Activated CD4-positive, alpha-beta memory T cell treated with anti-CD3 and anti-CD28 coated beads for 36 hours (primary cell): ENCODE results near the gene DYNLL1. TPM values are rescaled to one million over a fixed set of nuclear protein-coding genes. Genes with fewer than 3 reads are reported as not detected.
A peak's percentile ranks its signal among the peaks of the same experiment; 100 is the strongest.
"Not testable (repeated sequence)": the region's sequence is repeated elsewhere in the genome, so short reads cannot be mapped to it uniquely, and the experiment has no call there.

Experiments
- CTCF ChIA-PET: fragments of 350-600 bp; sonication (Branson Sonifier 250); formaldehyde crosslinking; loops from one replicate; lab custom pipeline; 2021; ENCODE audit warnings: antibody characterized with exemption, inconsistent platforms; lab: Charles Lee
- POLR2A ChIA-PET: fragments of 350-600 bp; sonication (Branson Sonifier 250); formaldehyde crosslinking; loops from one replicate; lab custom pipeline; 2021; ENCODE audit warnings: antibody characterized with exemption; lab: Charles Lee
- DNase-seq: peaks from one replicate; pipeline ENCODE4 v3.0.0-alpha.2; 2020
- H3K27ac Mint-ChIP-seq: one replicate; pipeline ENCODE4 v1.8.0; 2021; ENCODE audit warnings: mixed read lengths
- H3K27me3 Mint-ChIP-seq: one replicate; pipeline ENCODE4 v1.8.0; 2021; ENCODE audit warnings: mixed read lengths
- H3K36me3 Mint-ChIP-seq: one replicate; pipeline ENCODE4 v1.8.0; 2021; ENCODE audit warnings: mixed read lengths
- H3K4me1 Mint-ChIP-seq: one replicate; pipeline ENCODE4 v1.8.0; 2021; ENCODE audit warnings: low read depth, mixed read lengths
- H3K4me3 Mint-ChIP-seq: one replicate; pipeline ENCODE4 v1.8.0; 2021; ENCODE audit warnings: mild to moderate bottlenecking, mixed read lengths
- H3K9me3 Mint-ChIP-seq: one replicate; pipeline ENCODE4 v1.8.0; 2021; ENCODE audit warnings: mixed read lengths
- intact Hi-C: fragments of 100-400 bp; cut with micrococcal nuclease; formaldehyde crosslinking; loops from one replicate; pipeline ENCODE4 v1.15.1; 2023
- total RNA-seq, 2 experiments: library from RNA; stranded (reverse); gene quantifications; one replicate each; pipeline ENCODE4 v1.2.3, GENCODE V29; 2021

DYNLL1 gene
- total RNA-seq, 2 experiments from 2014 or later: 176 to 184 TPM

DNA sequence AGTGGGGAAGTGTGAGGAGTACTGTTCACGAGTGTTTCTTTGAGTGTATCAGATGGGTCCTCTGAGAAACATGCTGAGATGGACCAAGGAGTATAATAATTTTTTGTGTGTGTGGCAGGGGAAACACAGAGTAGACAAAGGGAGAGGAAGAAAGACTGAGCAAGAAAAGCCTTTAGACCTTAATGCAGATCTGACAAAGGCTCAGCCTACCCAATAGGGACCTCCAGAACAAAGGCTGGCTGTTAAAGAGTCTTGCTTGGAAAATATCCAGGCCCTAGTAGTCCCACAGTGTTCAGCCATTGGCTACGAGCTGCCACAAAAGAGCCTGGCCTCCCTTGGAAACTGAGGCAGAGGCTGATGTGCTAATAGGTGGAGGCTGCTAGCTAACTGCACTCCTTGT is 19.6 kb downstream of the DYNLL1 start:
- ChIA-PET POLR2A (interaction anchor here (0.7 to 1.4 kb wide), 2 partner anchors 20 to 58 kb away, joined by 3 read pairs; partner anchors contain the start of gene DYNLL1), CTCF (no interaction called here)
- H3K27me3 Mint-ChIP-seq: no peaks in the 10 kb centered on the region
- no peak overlapping the region for H3K27ac Mint-ChIP-seq
- H3K4me1 Mint-ChIP-seq: no peaks in the 10 kb centered on the region
- H3K4me3 Mint-ChIP-seq: no peak overlapping the region
- H3K9me3 Mint-ChIP-seq: no peaks in the 10 kb centered on the region
- peaks cover 14% of the 10 kb centered on the region for H3K36me3 Mint-ChIP-seq
- no peak for DNase-seq
- intact Hi-C loops: no loop called here

- DNase-seq, POLR2A ChIA-PET, H3K9me3 Mint-ChIP-seq: not testable (repeated sequence)
These were observed 23.4 kb downstream of the DYNLL1 start for GRCh38 chr12:120519324-120519723.

GRCh38 chr12:120522568-120522967 is 26.7 kb downstream of the DYNLL1 start:
- Mint-ChIP-seq H3K27ac (no peak overlapping the region), H3K4me3 (no peak overlapping the region), H3K4me1 (peaks cover 5% of the 10 kb centered on the region), H3K36me3 (peaks cover 6% of the 10 kb centered on the region), H3K27me3 (no peaks in the 10 kb centered on the region), H3K9me3 (no peaks in the 10 kb centered on the region)
- intact Hi-C loops: no loop called here
- ChIA-PET POLR2A (no interaction called here), CTCF (interaction anchor here (0.9 kb wide), 1 partner anchor 127 kb away, joined by 4 read pairs; no protein-coding TSS in a partner anchor)
- DNase-seq: no peak

More at GRCh38 chr12:120519324-120519723, 23.4 kb downstream of the DYNLL1 start:
- intact Hi-C loops, CTCF ChIA-PET, H3K36me3 Mint-ChIP-seq, H3K4me1 Mint-ChIP-seq, H3K4me3 Mint-ChIP-seq, H3K27ac Mint-ChIP-seq, H3K27me3 Mint-ChIP-seq: not testable (repeated sequence)

DNA sequence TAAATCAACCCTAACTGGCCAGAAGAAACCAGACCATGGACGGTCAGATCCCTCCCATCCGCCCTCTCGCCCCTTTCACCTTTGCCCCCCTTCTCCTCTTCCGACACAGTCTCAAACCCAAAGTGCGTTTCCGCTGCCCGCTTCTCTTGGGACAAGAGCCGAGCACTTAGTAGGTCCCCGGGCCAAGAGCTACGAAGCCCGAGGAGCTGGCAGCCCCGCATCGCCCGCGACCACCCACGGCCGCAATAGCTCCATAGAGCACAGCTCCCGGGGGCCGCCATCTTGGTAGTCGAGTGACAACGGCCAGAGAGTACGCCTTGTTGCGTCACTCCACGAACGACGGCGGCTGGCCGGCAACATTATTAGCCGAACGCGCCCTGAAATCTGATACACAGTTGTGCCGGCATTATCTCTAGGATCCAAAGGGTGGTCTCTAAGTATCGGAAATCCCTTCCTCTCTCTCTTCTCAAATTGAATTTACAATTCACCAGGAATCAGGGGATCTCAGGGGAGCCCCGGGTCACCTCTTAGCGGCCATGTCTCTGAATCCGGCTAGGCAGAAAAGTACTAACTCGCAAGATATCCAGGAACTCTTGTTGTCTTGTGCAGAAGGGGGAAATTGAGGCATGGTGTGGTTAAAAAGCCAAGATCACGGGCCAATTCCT is 33.1 kb downstream of the DYNLL1 start, which contains the start of gene COQ5:
COQ5 (minus strand) TSS at position 298 of the 665 bp plus-strand sequence; CDS start at position 281, 17 bp downstream.
- DNase-seq: peak; percentile 91
- H3K4me1 Mint-ChIP-seq: peaks cover 19% of the 10 kb centered on the region
- no peaks in the 10 kb centered on the region for H3K9me3 Mint-ChIP-seq
- ChIA-PET POLR2A (interaction anchor here (0.6 to 2.4 kb wide), 3 partner anchors 10 to 237 kb away, joined by 6 to 14 read pairs (median 8); partner anchors contain the start of gene RNU4-2), CTCF (interaction anchor here (0.8 to 1.5 kb wide), 4 partner anchors 10 to 60 kb away, joined by 3 to 4 read pairs (median 3); partner anchors contain the start of genes DYNLL1 and SRSF9)
- intact Hi-C loops: loop anchor here (2.0 kb wide), 2 partner anchors 60 to 212 kb away; partner anchors contain the start of gene SRSF9
- no peaks in the 10 kb centered on the region for H3K27me3 Mint-ChIP-seq
- H3K36me3 Mint-ChIP-seq: peaks cover 6% of the 10 kb centered on the region
- H3K27ac Mint-ChIP-seq: peak within 1 kb of the TSS; percentile 97
- peak within 1 kb of the TSS; percentile 100 for H3K4me3 Mint-ChIP-seq

DNA sequence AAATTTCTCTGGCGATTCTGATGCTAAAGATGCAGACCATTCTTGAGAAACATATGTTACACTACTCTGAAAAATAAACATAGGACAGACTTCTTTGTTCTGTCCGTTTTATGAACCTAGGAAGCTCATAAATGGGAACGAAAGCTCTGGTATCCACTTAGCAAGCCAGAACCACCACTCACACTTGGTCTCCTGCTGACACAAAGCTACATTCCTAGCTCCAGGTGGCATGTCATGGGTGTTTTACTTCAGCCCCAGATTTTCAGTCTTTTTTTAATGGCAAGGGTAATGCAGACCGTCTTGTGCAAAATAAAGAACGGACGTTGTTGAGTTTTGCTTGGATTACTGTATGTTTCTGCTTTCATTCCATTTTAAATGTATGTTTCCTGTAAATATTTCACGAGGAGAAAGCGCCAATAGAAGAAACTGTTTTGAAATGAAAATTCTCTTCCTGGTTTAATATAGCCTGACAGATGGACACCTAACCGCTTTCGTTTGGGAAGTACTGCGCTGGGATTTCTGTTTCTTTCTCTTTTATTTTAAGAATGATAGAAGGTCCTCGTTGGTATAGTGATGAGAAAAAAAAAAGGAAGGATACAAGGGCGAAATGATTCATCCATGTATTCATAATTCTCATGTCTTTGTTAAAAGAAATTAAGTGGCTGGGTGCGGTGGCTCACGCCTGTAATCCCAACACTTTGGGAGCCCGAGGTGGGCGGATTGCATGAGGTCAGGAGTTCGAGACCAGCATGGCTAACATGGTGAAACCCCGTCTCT is 33.9 kb downstream of the DYNLL1 start:
- peaks cover 8% of the 10 kb centered on the region for H3K36me3 Mint-ChIP-seq
- intact Hi-C loops: loop anchor here (2.0 kb wide), 2 partner anchors 61 to 213 kb away; partner anchors contain the start of gene SRSF9
- ChIA-PET POLR2A (interaction anchor here (1.6 to 2.4 kb wide), 2 partner anchors 9 to 238 kb away, joined by 8 to 14 read pairs; partner anchors contain the start of gene RNU4-2), CTCF (interaction anchor here (0.8 to 1.5 kb wide), 4 partner anchors 9 to 61 kb away, joined by 3 to 4 read pairs (median 3); partner anchors contain the start of genes DYNLL1 and SRSF9)
- peak overlapping the region; percentile 97 for H3K27ac Mint-ChIP-seq
- no peaks in the 10 kb centered on the region for H3K9me3 Mint-ChIP-seq
- DNase-seq: peak; percentile 35
- peaks cover 19% of the 10 kb centered on the region for H3K4me1 Mint-ChIP-seq
- peak overlapping the region; percentile 100 for H3K4me3 Mint-ChIP-seq
- H3K27me3 Mint-ChIP-seq: no peaks in the 10 kb centered on the region

DNA sequence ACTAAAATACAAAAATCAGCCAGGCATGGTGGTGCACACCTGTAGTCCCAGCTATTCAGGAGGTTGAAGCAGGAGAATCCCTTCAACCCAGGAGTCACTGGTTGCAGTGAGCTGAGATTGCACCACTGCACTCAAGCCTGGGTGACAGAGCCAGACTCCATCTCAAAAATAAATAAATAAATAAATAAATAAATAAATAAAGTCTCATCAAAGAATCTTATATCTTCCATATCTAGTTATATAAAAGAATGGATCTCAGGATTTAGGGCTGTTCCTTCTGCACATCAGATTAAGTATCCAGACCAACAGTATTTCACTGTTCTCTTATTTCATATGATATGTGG is 34.5 kb downstream of the DYNLL1 start:
- intact Hi-C loops, H3K4me3 Mint-ChIP-seq, CTCF ChIA-PET, H3K27me3 Mint-ChIP-seq, DNase-seq, H3K9me3 Mint-ChIP-seq: not testable (repeated sequence)
- Mint-ChIP-seq H3K36me3 (peaks cover 12% of the 10 kb centered on the region), H3K27ac (peak overlapping the region; percentile 97), H3K4me1 (peaks cover 19% of the 10 kb centered on the region)
- POLR2A ChIA-PET: interaction anchor here (2.4 kb wide), 1 partner anchor 239 kb away, joined by 14 read pairs; the partner anchor contains the start of gene RNU4-2

- Mint-ChIP-seq H3K4me3 (no peak overlapping the region), H3K4me1 (peaks cover 33% of the 10 kb centered on the region), H3K27me3 (no peaks in the 10 kb centered on the region), H3K36me3 (peaks cover 17% of the 10 kb centered on the region), H3K9me3 (no peaks in the 10 kb centered on the region), H3K27ac (peak overlapping the region; percentile 4)
- POLR2A ChIA-PET: interaction anchor here (0.6 kb wide), 1 partner anchor 1734 kb away, joined by 3 read pairs; no protein-coding TSS in a partner anchor
- CTCF ChIA-PET: no interaction called here
- intact Hi-C loops: no loop called here
- DNase-seq: peak; percentile 14
These were observed 36.9 kb downstream of the DYNLL1 start for GRCh38 chr12:120532701-120533238.

GRCh38 chr12:120534203-120534702 is 38.3 kb downstream of the DYNLL1 start, which contains the start of gene RNF10:
RNF10 (plus strand) TSS chr12:120534356; CDS start chr12:120534812, 456 bp downstream.
- Mint-ChIP-seq H3K4me3 (peak within 1 kb of the TSS; percentile 97), H3K4me1 (peaks cover 43% of the 10 kb centered on the region), H3K27me3 (no peaks in the 10 kb centered on the region), H3K9me3 (no peaks in the 10 kb centered on the region), H3K27ac (peak within 1 kb of the TSS; percentile 96), H3K36me3 (peaks cover 23% of the 10 kb centered on the region)
- ChIA-PET POLR2A (interaction anchor here (1.0 to 1.3 kb wide), 2 partner anchors 38 to 243 kb away, joined by 3 to 5 read pairs; partner anchors contain the start of genes DYNLL1 and RNU4-2), CTCF (interaction anchor here (1.0 to 2.1 kb wide), 5 partner anchors 47 to 114 kb away, joined by 3 to 4 read pairs (median 4); partner anchors contain the start of genes POP5 and SRSF9)
- intact Hi-C loops: loop anchor here (1.0 to 2.0 kb wide), 4 partner anchors 37 to 153 kb away; partner anchors contain the start of genes COX6A1, DYNLL1, MLEC and POP5
- DNase-seq: peak; percentile 80

DNA sequence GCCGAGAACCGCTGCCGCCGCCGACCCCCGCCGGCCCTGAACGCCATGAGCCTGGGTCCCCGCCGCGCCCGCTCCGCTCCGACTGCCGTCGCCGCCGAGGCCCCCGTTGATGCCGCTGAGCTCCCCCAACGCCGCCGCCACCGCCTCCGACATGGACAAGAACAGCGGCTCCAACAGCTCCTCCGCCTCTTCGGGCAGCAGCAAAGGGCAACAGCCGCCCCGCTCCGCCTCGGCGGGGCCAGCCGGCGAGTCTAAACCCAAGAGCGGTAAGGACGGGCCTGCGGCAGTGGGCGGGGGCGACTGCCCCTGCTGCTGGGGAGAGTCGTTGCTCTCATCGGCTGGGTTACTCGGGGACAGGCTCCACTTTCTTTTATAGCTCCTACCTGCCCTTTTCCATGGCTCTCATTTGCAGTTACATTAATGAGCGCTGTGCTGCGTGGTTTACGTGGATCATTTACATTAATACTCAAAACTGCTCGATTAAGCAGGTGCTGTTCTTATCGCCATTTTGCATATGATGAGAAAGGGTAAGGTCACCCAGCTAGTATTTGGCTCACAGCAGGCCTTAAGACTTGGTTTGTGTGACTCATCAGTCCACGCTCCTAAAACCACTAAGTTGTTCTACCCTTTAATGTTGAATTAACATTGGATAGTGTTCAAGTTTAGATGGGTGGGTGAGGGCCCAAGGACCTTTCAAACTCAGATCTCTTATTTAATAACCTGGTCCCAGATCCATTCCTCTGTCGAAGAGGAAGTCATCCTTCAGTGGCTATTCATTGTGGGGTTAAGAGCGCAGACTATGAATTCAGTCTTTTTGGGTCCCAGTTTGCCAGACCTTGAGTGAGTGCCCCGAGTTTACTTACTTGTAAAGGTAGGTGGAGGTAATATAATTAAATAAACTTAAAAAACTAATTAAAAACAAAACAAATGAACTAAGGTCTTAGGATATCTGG is 39.1 kb downstream of the DYNLL1 start:
- intact Hi-C loops: loop anchor here (1.0 to 5.0 kb wide), 5 partner anchors 38 to 333 kb away; partner anchors contain the start of genes COX6A1, DYNLL1, MLEC and POP5
- Mint-ChIP-seq H3K36me3 (peaks cover 23% of the 10 kb centered on the region), H3K4me3 (peak overlapping the region; percentile 97), H3K27ac (peak overlapping the region; percentile 96), H3K9me3 (no peaks in the 10 kb centered on the region), H3K27me3 (no peaks in the 10 kb centered on the region), H3K4me1 (peaks cover 44% of the 10 kb centered on the region)
- ChIA-PET POLR2A (interaction anchor here (0.8 to 1.7 kb wide), 7 partner anchors 38 to 244 kb away, joined by 3 to 5 read pairs (median 4); partner anchors contain the start of genes DYNLL1, RNU4-1 and RNU4-2), CTCF (interaction anchor here (0.6 to 2.1 kb wide), 8 partner anchors 38 to 304 kb away, joined by 3 to 4 read pairs (median 4); partner anchors contain the start of genes GATC, POP5, SRSF9 and TRIAP1)
- peak; percentile 68 for DNase-seq
